Astrocyte of the spinal cord (primary cell): Measurements from ENCODE around the gene PRKG1.

Experiments used
- DNase-seq: peaks from one replicate; pipeline ENCODE4 v3.0.0; 2011; ENCODE audit warnings: low read depth, low spot score
- H3K4me3 ChIP-seq: 2 replicates; pipeline ENCODE4 v1.5.1; 2011; ENCODE audit warnings: low read depth, mild to moderate bottlenecking, low read length, moderate library complexity
- CTCF ChIP-seq: IDR thresholded peaks from 2 replicates; pipeline ENCODE4 v1.5.1; 2012; ENCODE audit warnings: low read depth, mild to moderate bottlenecking, low read length, inconsistent platforms
- in situ Hi-C: cut with HindIII; loops from 2 replicates; pipeline ENCODE4 v1.10.0; 2017; ENCODE audit warnings: low sequenced_read_pairs

PRKG1 gene

DNA sequence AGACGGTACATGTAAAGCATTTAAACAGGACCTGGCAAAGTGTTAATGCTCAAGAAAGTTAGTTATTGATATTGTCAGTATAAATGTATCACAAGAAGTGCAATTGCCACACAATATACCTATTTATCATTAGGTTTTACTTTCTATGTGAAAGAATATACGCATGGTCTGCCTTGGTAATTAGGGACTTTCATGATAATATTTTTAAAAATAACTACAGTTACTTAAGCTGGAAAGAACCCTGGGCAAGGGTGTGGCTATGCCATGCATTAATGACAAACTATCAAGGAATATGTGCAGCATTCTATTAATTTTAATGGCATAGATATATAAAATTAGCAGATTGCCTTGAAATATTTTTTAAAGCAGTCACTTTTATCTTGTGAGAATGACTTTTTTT is 433.9 kb downstream of the PRKG1 start:
- DNase-seq, result no peak
- in situ Hi-C loops, result no loop called here
- H3K4me3 ChIP-seq, result no peak overlapping the region
- TF ChIP-seq CTCF, result no peak

DNA sequence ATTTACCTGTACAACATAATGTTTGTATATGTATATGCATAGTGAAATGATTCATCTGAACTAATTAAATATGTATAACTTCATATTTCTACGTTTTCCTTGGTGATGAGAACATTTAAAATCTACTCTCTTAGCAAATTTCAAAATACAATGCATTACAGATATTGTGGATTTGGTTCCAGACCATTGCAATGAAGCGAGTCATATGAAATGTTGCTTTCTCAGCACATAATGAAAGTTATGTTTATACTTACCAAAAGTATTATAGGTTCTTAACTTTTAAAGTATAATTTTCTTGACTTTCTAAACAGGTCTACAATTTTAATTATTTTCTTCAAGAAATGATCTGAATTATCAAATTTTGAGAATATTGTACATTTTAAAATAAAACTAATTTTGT is 435.9 kb downstream of the PRKG1 start:
- DNase-seq, result no peak
- TF ChIP-seq CTCF, result no peak
- in situ Hi-C loops, result no loop called here
- H3K4me3 ChIP-seq, result no peak overlapping the region

GRCh38 chr10:51521605-51522004 is 447.3 kb downstream of the PRKG1 start:
- DNase-seq, result no peak
- H3K4me3 ChIP-seq, result no peak overlapping the region
- TF ChIP-seq CTCF, result no peak
- in situ Hi-C loops, result no loop called here

- DNase-seq, result no peak
- in situ Hi-C loops, result no loop called here
- no peak for TF ChIP-seq CTCF
- no peak overlapping the region for H3K4me3 ChIP-seq
Measured at GRCh38 chr10:51522858-51523257, 448.6 kb downstream of the PRKG1 start.

- no peak overlapping the region for H3K4me3 ChIP-seq
- no peak for DNase-seq
- TF ChIP-seq CTCF, result no peak
- in situ Hi-C loops, result no loop called here
Measured at GRCh38 chr10:51523440-51523839, 449.2 kb downstream of the PRKG1 start.

- no peak overlapping the region for H3K4me3 ChIP-seq
- in situ Hi-C loops, result no loop called here
- no peak for DNase-seq
- TF ChIP-seq CTCF, result no peak
Measured at GRCh38 chr10:51524041-51524440, 449.8 kb downstream of the PRKG1 start.
